Mucosa of rectum (tissue), 2 donors: ENCODE measurements around the gene LAX1.
"Not testable (repeated sequence)": the region's sequence is repeated elsewhere in the genome, so short reads cannot be mapped to it uniquely, and the experiment has no call there.

ENCODE experiments used
- H3K27ac ChIP-seq, 2 donors: one replicate each; pipeline ENCODE4 v1.7.0; 2013; ENCODE audit warnings: inconsistent platforms in 2 of 2, low read depth in 2 of 2, low read length in 2 of 2
- H3K27me3 ChIP-seq, 2 donors: one replicate each; pipeline ENCODE4 v1.7.0; 2013; ENCODE audit warnings: low read length in 2 of 2; ENCODE audit not compliant: control insufficient read depth in 2 of 2, insufficient read depth in 2 of 2
- H3K36me3 ChIP-seq, 2 donors: one replicate each; pipeline ENCODE4 v1.7.0; 2013; ENCODE audit warnings: low read length in 2 of 2; ENCODE audit not compliant: control insufficient read depth in 2 of 2, insufficient read depth in 2 of 2
- H3K4me1 ChIP-seq, 2 donors: one replicate each; pipeline ENCODE4 v1.7.0; 2013; ENCODE audit warnings: low read length in 2 of 2, mild to moderate bottlenecking in 1 of 2; ENCODE audit not compliant: control insufficient read depth in 2 of 2, insufficient read depth in 2 of 2
- H3K4me3 ChIP-seq, 2 donors: one replicate each; pipeline ENCODE4 v1.7.0; 2013; ENCODE audit warnings: low read length in 2 of 2
- H3K9ac ChIP-seq, 2 donors: one replicate each; pipeline ENCODE4 v1.7.0; 2013; ENCODE audit warnings: low read length in 2 of 2, low read depth in 1 of 2, mild to moderate bottlenecking in 1 of 2
- H3K9me3 ChIP-seq, 2 donors: one replicate each; pipeline ENCODE4 v1.7.0; 2013; ENCODE audit warnings: low read length in 2 of 2; ENCODE audit not compliant: control insufficient read depth in 2 of 2
- donor health status: healthy.
- donor health status: Normal muscosa, but diverticular disease.

The LAX1 gene

DNA sequence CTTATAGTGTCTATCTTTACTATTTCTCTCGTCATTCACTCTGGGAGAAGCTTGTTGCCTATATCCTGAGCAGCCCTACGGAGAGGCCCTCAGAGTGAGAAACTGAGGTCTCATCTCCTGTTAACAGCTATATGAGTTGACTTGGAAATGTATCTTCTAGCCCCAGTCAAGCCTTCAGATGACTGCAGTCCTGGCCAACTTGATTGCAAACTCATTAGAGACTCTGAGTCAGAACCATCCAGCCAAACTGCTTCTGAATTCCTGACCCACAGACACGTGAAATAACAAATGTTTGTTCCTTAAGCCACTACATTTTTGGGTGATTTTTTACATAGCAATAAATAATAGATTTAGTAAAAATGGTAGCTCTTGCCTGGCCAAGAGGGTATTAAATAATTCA lies 26.5 kb downstream of the LAX1 start:
- H3K36me3 ChIP-seq = no peaks in the 10 kb centered on the region
- H3K9ac ChIP-seq = no peak overlapping the region
- H3K4me3 ChIP-seq = no peak overlapping the region
- no peak overlapping the region for H3K27ac ChIP-seq
- no peaks in the 10 kb centered on the region for H3K9me3 ChIP-seq
- H3K27me3 ChIP-seq = no peaks in the 10 kb centered on the region
- peaks cover 4 to 5% of the 10 kb centered on the region in 2 donors for H3K4me1 ChIP-seq

GRCh38 chr1:203792486-203792885 lies 27.5 kb downstream of the LAX1 start:
- Histone ChIP-seq H3K27me3 (no peaks in the 10 kb centered on the region), H3K9me3 (no peaks in the 10 kb centered on the region), H3K4me3 (no peak overlapping the region), H3K4me1 (peaks cover 11 to 14% of the 10 kb centered on the region in 2 donors), H3K9ac (no peak overlapping the region), H3K27ac (no peak overlapping the region), H3K36me3 (no peaks in the 10 kb centered on the region)

DNA sequence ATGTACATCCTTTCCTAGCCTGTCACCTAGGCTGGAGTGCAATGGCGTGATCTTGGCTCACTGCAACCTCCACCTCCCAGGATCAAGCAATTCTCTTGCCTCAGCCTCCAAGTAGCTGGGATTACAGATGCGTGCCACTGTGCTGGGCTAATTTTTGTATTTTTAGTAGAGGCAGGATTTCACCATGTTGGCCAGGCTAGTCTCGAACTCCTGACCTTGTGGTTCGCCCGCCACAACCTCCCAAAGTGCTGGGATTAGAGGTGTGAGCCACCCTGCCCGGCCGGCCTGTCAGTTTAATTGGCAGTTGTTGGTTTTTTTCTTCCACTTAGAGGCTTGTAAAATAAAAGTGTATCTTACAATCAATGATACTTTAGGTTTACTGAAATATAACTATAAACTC lies 28.6 kb downstream of the LAX1 start:
- H3K9me3 ChIP-seq, H3K4me3 ChIP-seq, H3K27ac ChIP-seq, H3K36me3 ChIP-seq, H3K9ac ChIP-seq, H3K27me3 ChIP-seq: not testable (repeated sequence)
- H3K4me1 ChIP-seq = peaks cover 15 to 20% of the 10 kb centered on the region in 2 donors

GRCh38 chr1:203794764-203795440 lies 29.9 kb downstream of the LAX1 start:
- no peaks in the 10 kb centered on the region for H3K27me3 ChIP-seq
- H3K4me3 ChIP-seq = peak overlapping the region; percentile 87 to 92
- no peaks in the 10 kb centered on the region for H3K9me3 ChIP-seq
- H3K27ac ChIP-seq = peak overlapping the region; percentile 42 to 90
- H3K9ac ChIP-seq = peak overlapping the region; percentile 63 to 83
- peaks cover 7 to 11% of the 10 kb centered on the region in 2 donors for H3K36me3 ChIP-seq
- peaks cover 17 to 21% of the 10 kb centered on the region in 2 donors for H3K4me1 ChIP-seq

GRCh38 chr1:203795441-203796235 lies 30.7 kb downstream of the LAX1 start, which contains the start of the genes ZBED6 and ZC3H11A:
ZBED6 (plus strand) TSS chr1:203795623; CDS start chr1:203797523, 1,900 bp downstream.
ZC3H11A (plus strand) TSS chr1:203795623; CDS start chr1:203817071, 21,448 bp downstream.
- Histone ChIP-seq H3K4me1 (peaks cover 17 to 21% of the 10 kb centered on the region in 2 donors), H3K27ac (peak within 1 kb of the TSS; percentile 90 to 91), H3K9ac (peak within 1 kb of the TSS; percentile 83 to 92), H3K9me3 (no peaks in the 10 kb centered on the region), H3K4me3 (peak within 1 kb of the TSS; percentile 87 to 92), H3K36me3 (peaks cover 7 to 11% of the 10 kb centered on the region in 2 donors), H3K27me3 (no peaks in the 10 kb centered on the region)

GRCh38 chr1:203796236-203796605 lies 31.2 kb downstream of the LAX1 start:
- H3K27ac ChIP-seq = peak overlapping the region; percentile 90 to 91
- peak overlapping the region; percentile 83 to 92 for H3K9ac ChIP-seq
- H3K4me3 ChIP-seq = peak overlapping the region; percentile 87 to 92
- no peaks in the 10 kb centered on the region for H3K9me3 ChIP-seq
- H3K4me1 ChIP-seq = peaks cover 17 to 21% of the 10 kb centered on the region in 2 donors
- peaks cover 7 to 11% of the 10 kb centered on the region in 2 donors for H3K36me3 ChIP-seq
- H3K27me3 ChIP-seq = no peaks in the 10 kb centered on the region

GRCh38 chr1:203797216-203797615 lies 32.2 kb downstream of the LAX1 start:
- H3K36me3 ChIP-seq = peaks cover 7 to 14% of the 10 kb centered on the region in 2 donors
- H3K4me1 ChIP-seq = peaks cover 17 to 21% of the 10 kb centered on the region in 2 donors
- H3K27ac ChIP-seq = no peak overlapping the region
- H3K4me3 ChIP-seq = peak overlapping the region in 1 of 2 donors; percentile 87
- no peaks in the 10 kb centered on the region for H3K27me3 ChIP-seq
- H3K9ac ChIP-seq = no peak overlapping the region
- no peaks in the 10 kb centered on the region for H3K9me3 ChIP-seq

DNA sequence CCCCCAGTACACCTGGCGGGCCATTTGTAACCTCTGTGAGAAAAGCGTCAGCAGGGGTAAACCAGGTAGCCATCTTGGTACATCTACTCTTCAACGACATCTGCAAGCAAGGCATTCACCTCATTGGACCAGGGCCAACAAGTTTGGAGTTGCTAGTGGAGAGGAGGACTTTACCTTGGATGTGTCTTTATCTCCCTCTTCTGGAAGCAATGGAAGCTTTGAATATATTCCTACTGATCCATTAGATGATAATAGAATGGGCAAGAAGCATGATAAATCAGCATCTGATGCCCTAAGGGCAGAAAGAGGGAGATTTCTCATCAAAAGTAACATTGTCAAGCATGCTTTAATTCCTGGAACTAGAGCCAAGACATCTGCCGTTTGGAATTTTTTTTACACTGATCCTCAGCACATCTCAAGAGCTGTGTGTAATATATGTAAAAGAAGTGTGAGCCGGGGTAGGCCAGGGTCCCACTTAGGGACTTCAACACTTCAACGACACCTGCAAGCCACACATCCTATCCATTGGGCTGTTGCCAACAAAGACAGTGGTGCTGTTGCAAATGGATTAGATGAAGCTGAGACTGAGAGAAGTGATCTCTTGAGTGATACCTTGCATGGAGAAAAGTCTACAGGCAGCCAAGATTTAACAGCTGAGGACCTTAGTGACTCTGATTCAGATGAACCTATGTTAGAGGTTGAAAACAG lies 33.1 kb downstream of the LAX1 start:
- H3K9ac ChIP-seq = no peak overlapping the region
- no peak overlapping the region for H3K27ac ChIP-seq
- no peaks in the 10 kb centered on the region for H3K27me3 ChIP-seq
- no peaks in the 10 kb centered on the region for H3K9me3 ChIP-seq
- H3K36me3 ChIP-seq = peaks cover 7 to 17% of the 10 kb centered on the region in 2 donors
- H3K4me1 ChIP-seq = peaks cover 17 to 21% of the 10 kb centered on the region in 2 donors
- no peak overlapping the region for H3K4me3 ChIP-seq

DNA sequence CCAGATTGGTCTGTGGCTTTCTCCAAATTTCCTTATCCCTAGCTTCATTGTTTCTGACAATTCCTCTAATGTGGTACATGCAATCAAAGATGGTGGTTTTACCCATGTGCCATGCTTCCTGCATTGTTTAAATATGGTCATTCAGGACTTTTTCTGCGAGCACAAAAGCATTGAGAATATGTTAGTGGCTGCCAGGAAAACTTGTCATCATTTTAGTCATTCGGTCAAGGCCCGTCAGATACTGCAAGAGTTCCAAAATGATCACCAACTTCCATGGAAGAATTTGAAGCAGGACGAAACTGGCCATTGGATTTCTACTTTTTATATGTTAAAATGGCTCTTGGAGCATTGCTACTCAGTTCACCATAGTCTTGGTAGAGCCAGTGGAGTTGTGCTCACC lies 34.2 kb downstream of the LAX1 start:
- H3K27ac ChIP-seq = no peak overlapping the region

More for the DNA sequence above, 34.2 kb downstream of the LAX1 start:
- Histone ChIP-seq H3K9ac (no peak overlapping the region), H3K36me3 (peaks cover 7 to 24% of the 10 kb centered on the region in 2 donors), H3K9me3 (no peaks in the 10 kb centered on the region), H3K4me1 (peaks cover 17 to 21% of the 10 kb centered on the region in 2 donors), H3K27me3 (no peaks in the 10 kb centered on the region), H3K4me3 (no peak overlapping the region)
